Activated naive CD4-positive, alpha-beta T cell treated with anti-CD3 and anti-CD28 coated beads, Interleukin-2, amount 50 U/mL, for 24 hours (primary cell): ENCODE results near the gene MXD3.
A peak's percentile ranks its signal among the peaks of the same experiment; 100 is the strongest.
"Not testable (repeated sequence)": the region's sequence is repeated elsewhere in the genome, so short reads cannot be mapped to it uniquely, and the experiment has no call there.

ENCODE experiments used
- H3K27ac Mint-ChIP-seq: one replicate; pipeline ENCODE4 v1.8.0; 2021; ENCODE audit warnings: mild to moderate bottlenecking, mixed read lengths
- H3K27me3 Mint-ChIP-seq: one replicate; pipeline ENCODE4 v1.8.0; 2021; ENCODE audit warnings: mixed read lengths
- H3K36me3 Mint-ChIP-seq: one replicate; pipeline ENCODE4 v1.8.0; 2021; ENCODE audit warnings: mixed read lengths
- H3K4me1 Mint-ChIP-seq: one replicate; pipeline ENCODE4 v1.8.0; 2021; ENCODE audit warnings: mixed read lengths
- H3K4me3 Mint-ChIP-seq: one replicate; pipeline ENCODE4 v1.8.0; 2021; ENCODE audit warnings: mild to moderate bottlenecking, mixed read lengths
- H3K9me3 Mint-ChIP-seq: one replicate; pipeline ENCODE4 v1.8.0; 2021; ENCODE audit warnings: mixed read lengths

The MXD3 gene

DNA sequence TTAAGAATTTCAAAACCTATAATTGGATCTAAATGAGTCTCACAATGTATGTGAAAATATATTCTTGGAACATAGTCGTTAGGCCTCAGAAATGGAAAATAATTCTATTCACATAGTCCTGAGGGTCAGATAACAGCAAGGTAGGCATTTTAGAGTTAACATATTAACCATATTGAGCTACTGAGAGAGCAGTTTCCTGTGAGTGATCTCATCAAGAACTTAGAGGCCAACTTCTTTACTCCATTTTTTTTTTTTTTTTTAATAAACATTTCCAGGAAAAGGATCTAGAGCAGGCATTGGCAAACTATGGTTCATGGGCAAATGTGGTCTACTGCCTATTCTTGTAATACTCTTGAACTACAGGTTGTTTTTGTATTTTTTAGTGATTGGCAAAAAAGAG lies 34.8 kb downstream of the MXD3 start:
- no peaks in the 10 kb centered on the region for H3K9me3 Mint-ChIP-seq
- H3K4me1 Mint-ChIP-seq, result peaks cover 3% of the 10 kb centered on the region
- peaks cover 7% of the 10 kb centered on the region for H3K36me3 Mint-ChIP-seq
- H3K4me3 Mint-ChIP-seq, result no peak overlapping the region
- no peak overlapping the region for H3K27ac Mint-ChIP-seq
- H3K27me3 Mint-ChIP-seq, result no peaks in the 10 kb centered on the region

GRCh38 chr5:177275883-177276282 lies 35.8 kb downstream of the MXD3 start:
- Mint-ChIP-seq H3K4me1 (peaks cover 3% of the 10 kb centered on the region), H3K27me3 (no peaks in the 10 kb centered on the region), H3K4me3 (no peak overlapping the region), H3K27ac (no peak overlapping the region), H3K9me3 (no peaks in the 10 kb centered on the region), H3K36me3 (peaks cover 7% of the 10 kb centered on the region)

DNA sequence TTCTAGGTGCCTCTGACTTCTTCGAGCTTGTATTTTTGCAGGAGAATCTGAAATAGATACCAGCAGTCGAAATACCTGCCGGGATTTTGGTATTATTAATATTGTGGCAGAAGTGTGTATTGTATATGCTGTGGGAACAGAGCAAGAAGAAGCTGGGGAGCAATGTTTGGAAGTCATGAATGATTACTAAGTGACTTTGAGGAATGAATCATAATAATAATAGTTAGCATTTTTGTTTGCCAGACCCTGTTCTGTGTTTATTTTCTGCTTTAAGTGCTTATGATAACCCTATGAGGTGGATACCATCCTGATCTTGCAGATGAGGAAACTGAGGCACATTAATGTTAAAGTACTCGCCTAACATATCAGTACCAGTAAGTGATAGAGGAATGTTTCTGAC lies 40.6 kb downstream of the MXD3 start:
- no peaks in the 10 kb centered on the region for H3K27me3 Mint-ChIP-seq
- no peak overlapping the region for H3K27ac Mint-ChIP-seq
- H3K4me1 Mint-ChIP-seq, result no peaks in the 10 kb centered on the region
- H3K9me3 Mint-ChIP-seq, result no peaks in the 10 kb centered on the region
- H3K36me3 Mint-ChIP-seq, result peaks cover 11% of the 10 kb centered on the region
- H3K4me3 Mint-ChIP-seq, result no peak overlapping the region

GRCh38 chr5:177270653-177271052 lies 41.0 kb downstream of the MXD3 start:
- peaks cover 11% of the 10 kb centered on the region for H3K36me3 Mint-ChIP-seq
- H3K4me3 Mint-ChIP-seq, result no peak overlapping the region
- H3K27me3 Mint-ChIP-seq, result no peaks in the 10 kb centered on the region
- no peak overlapping the region for H3K27ac Mint-ChIP-seq
- H3K4me1 Mint-ChIP-seq, result no peaks in the 10 kb centered on the region
- H3K9me3 Mint-ChIP-seq, result no peaks in the 10 kb centered on the region

DNA sequence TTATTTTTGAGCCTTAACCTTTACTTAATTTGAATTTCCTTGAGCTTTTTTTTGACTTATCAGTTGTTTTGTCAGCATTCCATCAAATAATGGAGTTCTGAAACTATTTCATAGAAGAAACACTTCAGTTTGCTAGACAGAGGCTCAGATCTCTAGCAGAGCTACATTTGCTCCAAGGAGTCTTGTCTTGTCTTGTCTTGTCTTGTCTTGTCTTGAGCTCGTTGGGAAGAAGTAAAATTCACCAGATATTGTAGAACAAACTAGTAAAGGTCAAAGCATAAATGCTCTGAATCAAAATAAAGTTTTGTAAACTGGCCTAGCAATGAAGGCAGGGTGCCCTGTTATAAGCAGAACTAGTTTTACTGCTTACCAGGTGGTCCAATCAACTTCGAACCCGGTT lies 41.7 kb downstream of the MXD3 start:
- Mint-ChIP-seq H3K36me3 (peaks cover 9% of the 10 kb centered on the region), H3K4me3 (no peak overlapping the region), H3K9me3 (no peaks in the 10 kb centered on the region), H3K27me3 (no peaks in the 10 kb centered on the region), H3K4me1 (no peaks in the 10 kb centered on the region), H3K27ac (no peak overlapping the region)

GRCh38 chr5:177269232-177269895 lies 42.3 kb downstream of the MXD3 start:
- Mint-ChIP-seq H3K4me1 (no peaks in the 10 kb centered on the region), H3K9me3 (no peaks in the 10 kb centered on the region), H3K4me3 (no peak overlapping the region), H3K27ac (no peak overlapping the region), H3K27me3 (no peaks in the 10 kb centered on the region), H3K36me3 (peaks cover 9% of the 10 kb centered on the region)

- Mint-ChIP-seq H3K36me3 (peaks cover 8% of the 10 kb centered on the region), H3K9me3 (no peaks in the 10 kb centered on the region), H3K27ac (no peak overlapping the region), H3K27me3 (no peaks in the 10 kb centered on the region), H3K4me1 (no peaks in the 10 kb centered on the region), H3K4me3 (no peak overlapping the region)
Measured at GRCh38 chr5:177265395-177265794, 46.3 kb downstream of the MXD3 start.

GRCh38 chr5:177264178-177264577 lies 47.5 kb downstream of the MXD3 start:
- Mint-ChIP-seq H3K4me1 (no peaks in the 10 kb centered on the region), H3K4me3 (no peak overlapping the region), H3K27me3 (no peaks in the 10 kb centered on the region), H3K27ac (no peak overlapping the region), H3K36me3 (peaks cover 10% of the 10 kb centered on the region), H3K9me3 (no peaks in the 10 kb centered on the region)

DNA sequence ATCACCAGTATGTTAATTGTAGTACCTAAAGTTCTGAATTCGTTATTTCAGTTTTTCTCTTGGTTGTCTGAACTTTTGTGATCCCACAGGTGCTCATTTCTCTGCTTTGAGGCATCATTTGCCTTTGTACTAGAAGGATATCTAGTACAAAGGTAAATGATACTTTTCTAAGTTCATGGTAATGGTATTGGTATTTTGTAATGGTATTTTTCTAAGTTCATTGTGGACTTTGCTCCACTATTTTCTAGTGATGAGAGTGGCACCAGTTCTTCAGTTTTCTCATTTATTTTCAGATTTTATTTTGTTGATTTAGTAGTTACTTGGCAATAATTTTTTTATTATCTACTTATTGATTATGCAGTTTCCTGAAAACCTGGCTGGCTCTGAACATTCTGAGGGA lies 50.2 kb downstream of the MXD3 start:
- Mint-ChIP-seq H3K27ac (peak overlapping the region; percentile 41), H3K4me3 (no peak overlapping the region), H3K9me3 (no peaks in the 10 kb centered on the region), H3K4me1 (no peaks in the 10 kb centered on the region), H3K36me3 (peaks cover 8% of the 10 kb centered on the region), H3K27me3 (no peaks in the 10 kb centered on the region)

DNA sequence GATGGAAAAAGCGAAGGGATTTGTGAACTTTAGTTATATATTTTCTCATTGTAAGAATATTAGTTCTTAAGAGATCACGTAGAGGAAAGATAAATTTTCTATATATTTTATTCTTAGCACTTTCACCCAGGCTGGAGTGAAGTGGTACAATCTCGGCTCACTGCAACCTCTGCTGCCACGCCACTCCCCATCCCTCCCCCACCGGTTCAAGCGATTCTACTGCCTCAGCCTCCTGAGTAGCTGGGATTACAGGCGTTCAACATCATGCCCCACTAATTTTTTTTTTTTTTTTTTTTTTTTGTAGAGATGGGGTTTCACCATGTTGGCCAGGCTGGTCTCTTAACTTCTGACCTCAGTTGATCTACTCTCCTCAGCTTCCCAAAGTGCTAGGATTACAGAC lies 50.7 kb downstream of the MXD3 start:
- Mint-ChIP-seq H3K4me1 (peaks cover under 1% of the 10 kb centered on the region), H3K4me3 (no peak overlapping the region), H3K36me3 (peaks cover 6% of the 10 kb centered on the region), H3K27me3 (no peaks in the 10 kb centered on the region), H3K27ac (no peak overlapping the region), H3K9me3 (no peaks in the 10 kb centered on the region)

GRCh38 chr5:177258711-177259110 lies 53.0 kb downstream of the MXD3 start:
- not testable (repeated sequence) for H3K9me3 Mint-ChIP-seq, H3K27me3 Mint-ChIP-seq, H3K4me3 Mint-ChIP-seq, H3K27ac Mint-ChIP-seq, H3K4me1 Mint-ChIP-seq, H3K36me3 Mint-ChIP-seq
